ENCODE data around the gene ANKS1A.

DNA sequence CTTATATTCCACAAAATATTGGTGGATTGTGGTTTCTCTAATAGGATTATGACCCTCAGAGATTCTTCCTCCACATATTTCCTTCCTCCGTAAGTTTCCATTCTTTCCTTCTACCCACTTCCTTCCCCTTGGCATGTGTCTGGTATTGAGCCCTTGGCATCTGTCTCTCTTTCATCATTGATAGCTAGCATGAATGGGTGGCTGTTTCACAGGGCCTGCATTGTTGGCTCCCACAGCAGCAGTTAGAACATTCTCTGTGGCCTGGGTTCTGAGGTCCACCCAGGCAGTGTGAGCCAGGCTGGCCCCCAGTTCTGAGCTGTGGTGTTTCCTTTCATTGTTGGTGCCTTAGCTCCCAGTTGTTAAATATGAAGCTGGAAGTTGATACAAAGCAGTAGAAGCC, 125.3 kb downstream of the ANKS1A start:
- TF ChIP-seq EZH2phosphoT487 (IDR thresholded peaks at IDR 0.05; ENCODE audit: unreplicated experiment) = no peak
- TF ChIP-seq CREB1 (CRISPR knock-in tag; IDR thresholded peaks at IDR 0.05; ENCODE audit: low read depth) = no peak
- TF ChIP-seq CTCF (conservative IDR thresholded peaks at IDR 0.05; ENCODE audit: low read depth in 2 of 2) = no peak
- TF ChIP-seq POLR2AphosphoS5 (IDR thresholded peaks at IDR 0.05; ENCODE audit: low read depth) = no peak
- no peak for TF ChIP-seq EZH2 (IDR thresholded peaks at IDR 0.05; ENCODE audit: low read depth, unreplicated experiment)
- TF ChIP-seq REST (IDR thresholded peaks at IDR 0.05; ENCODE audit: unreplicated experiment) = no peak
- TF ChIP-seq ZNF114 (CRISPR knock-in tag; IDR thresholded peaks at IDR 0.05) = no peak
- TF ChIP-seq JUNB (IDR thresholded peaks at IDR 0.05; ENCODE audit: unreplicated experiment) = no peak
- no peak for TF ChIP-seq ZNF331 (CRISPR knock-in tag; IDR thresholded peaks at IDR 0.05; ENCODE audit: low read depth)
- TF ChIP-seq ETS1 (IDR thresholded peaks at IDR 0.05) = no peak
- no peak for TF ChIP-seq ZNF462 (CRISPR knock-in tag; IDR thresholded peaks at IDR 0.05)
- no peak for TF ChIP-seq NANOG (IDR thresholded peaks at IDR 0.05; ENCODE audit: borderline replicate concordance)

All from GM23338 (cell line).